Stimulated activated CD4-positive, alpha-beta T cell treated with anti-CD3 and anti-CD28 coated beads, TNF-alpha, amount 100 ng/mL, for 1 hour (primary cell): Measurements from ENCODE around the gene PGGT1B.
A peak's percentile ranks its signal among the peaks of the same experiment; 100 is the strongest.

Experiments
- DNase-seq, 3 donors: peaks; one replicate each; pipeline ENCODE4 v3.0.0-alpha.2; 2020; ENCODE audit warnings: low read depth in 3 of 3, low spot score in 1 of 3

Gene PGGT1B

GRCh38 chr5:115184770-115185169, 77.9 kb downstream of the PGGT1B start:
- no peak for DNase-seq

GRCh38 chr5:115181757-115182156, 80.9 kb downstream of the PGGT1B start:
- no peak for DNase-seq

GRCh38 chr5:115180165-115180709, 82.4 kb downstream of the PGGT1B start:
- no peak for DNase-seq

- DNase-seq, result no peak
Measured at GRCh38 chr5:115179394-115180164, 83.1 kb downstream of the PGGT1B start.

GRCh38 chr5:115179030-115179393, 83.7 kb downstream of the PGGT1B start:
- no peak for DNase-seq

GRCh38 chr5:115170929-115171510, 91.7 kb downstream of the PGGT1B start:
- no peak for DNase-seq

GRCh38 chr5:115170134-115170928, 92.3 kb downstream of the PGGT1B start:
- DNase-seq, result no peak

GRCh38 chr5:115169487-115170133, 93.1 kb downstream of the PGGT1B start, which contains the start of gene TRIM36:
TRIM36 (minus strand) TSS chr5:115169908; CDS start chr5:115169634, 274 bp downstream.
- peak; percentile 46 to 85 (median 69) for DNase-seq

- DNase-seq, result no peak
Measured at GRCh38 chr5:115168829-115169486, 93.7 kb downstream of the PGGT1B start.

- DNase-seq, result no peak
Measured at GRCh38 chr5:115166744-115167393, 95.8 kb downstream of the PGGT1B start.

- no peak for DNase-seq
Measured at GRCh38 chr5:115165790-115166189, 96.9 kb downstream of the PGGT1B start.

- no peak for DNase-seq
Measured at GRCh38 chr5:115160975-115161475, 101.7 kb downstream of the PGGT1B start.
